A673 (cell line): Measurements from ENCODE around the gene NDUFA5. TPM values are rescaled to one million over a fixed set of nuclear protein-coding genes. Genes with fewer than 3 reads are reported as not detected.
"Not testable (repeated sequence)": the region's sequence is repeated elsewhere in the genome, so short reads cannot be mapped to it uniquely, and the experiment has no call there.

Experiments used
- BruUV-seq: library from RNA; stranded (reverse); fragments of 400-500 nt; replicated peaks from 2 replicates; lab custom pipeline; 2021; lab: Mats Ljungman, UMichigan
- CTCF ChIA-PET: fragments of 300-600 bp; sonication (Branson Sonifier 250); formaldehyde crosslinking; loops from one replicate; lab custom pipeline; 2022; ENCODE audit warnings: antibody characterized with exemption; lab: Charles Lee
- POLR2A ChIA-PET: fragments of 300-600 bp; sonication (Branson Sonifier 250); formaldehyde crosslinking; loops from one replicate; lab custom pipeline; 2022; ENCODE audit warnings: antibody characterized with exemption; ENCODE audit not compliant: low non-redundant PET; lab: Charles Lee
- DNase-seq: peaks from one replicate; pipeline ENCODE4 v3.0.0-alpha.2; 2015; ENCODE audit warnings: low spot score
- H3K27ac ChIP-seq: fragments of 200-600 bp; sonication (generic); 2 replicates; pipeline ENCODE4 v1.5.1; 2016; ENCODE audit warnings: mixed run types, low read depth, mild to moderate bottlenecking, mixed read lengths, antibody characterized with exemption, low read length; ENCODE audit not compliant: poor library complexity, severe bottlenecking
- H3K27me3 ChIP-seq: fragments of 200-600 bp; sonication (generic); replicated peaks from 2 replicates; pipeline ENCODE4 v1.6.1; 2017; ENCODE audit warnings: mixed run types, low read depth, mild to moderate bottlenecking, mixed read lengths, antibody characterized with exemption, low read length; ENCODE audit not compliant: insufficient read depth, poor library complexity
- H3K36me3 ChIP-seq: fragments of 200-600 bp; sonication (generic); 2 replicates; pipeline ENCODE4 v1.6.1; 2016; ENCODE audit warnings: mixed run types, mild to moderate bottlenecking, mixed read lengths, antibody characterized with exemption, low read length; ENCODE audit not compliant: insufficient read depth, poor library complexity, severe bottlenecking
- H3K4me1 ChIP-seq: fragments of 200-600 bp; sonication (generic); 2 replicates; pipeline ENCODE4 v1.6.1; 2017; ENCODE audit warnings: mixed run types, mild to moderate bottlenecking, mixed read lengths, antibody characterized with exemption, low read length; ENCODE audit not compliant: insufficient read depth, poor library complexity, severe bottlenecking
- H3K4me3 ChIP-seq: fragments of 200-600 bp; sonication (generic); 2 replicates; pipeline ENCODE4 v1.5.1; 2016; ENCODE audit warnings: low read depth, mixed run types, mild to moderate bottlenecking, mixed read lengths, low read length; ENCODE audit not compliant: poor library complexity, severe bottlenecking
- H3K9me3 ChIP-seq: fragments of 200-600 bp; sonication (generic); 2 replicates; pipeline ENCODE4 v1.6.1; 2016; ENCODE audit warnings: mixed run types, low read depth, mild to moderate bottlenecking, mixed read lengths, antibody characterized with exemption, low read length; ENCODE audit not compliant: poor library complexity, severe bottlenecking
- CTCF ChIP-seq: fragments of 300-800, 200-600 bp; sonication (generic); conservative IDR thresholded peaks from 2 replicates; pipeline ENCODE4 v1.5.1; 2017; ENCODE audit warnings: low read depth, mild to moderate bottlenecking, antibody characterized with exemption, low read length, moderate library complexity, mixed read lengths
- EZH2 ChIP-seq: fragments of 200-600 bp; sonication (generic); IDR thresholded peaks from 2 replicates; pipeline ENCODE4 v1.6.1; 2017; ENCODE audit warnings: borderline replicate concordance, low read depth, mild to moderate bottlenecking, mixed read lengths, antibody characterized with exemption, low read length; ENCODE audit not compliant: poor library complexity, severe bottlenecking
- intact Hi-C: fragments of 100-400 bp; cut with micrococcal nuclease; formaldehyde crosslinking; loops from one replicate; pipeline ENCODE4 v1.10.0; 2022; ENCODE audit not compliant: unreplicated experiment
- total RNA-seq: library from RNA; stranded (reverse); gene quantifications from 2 replicates; pipeline ENCODE4 v1.2.3, GENCODE V29; 2021

NDUFA5 gene
- total RNA-seq, 1 experiment from 2014 or later, result 114 TPM

GRCh38 chr7:123533553-123533917, 24.1 kb downstream of the NDUFA5 start:
- Histone ChIP-seq H3K4me1 (peaks cover 26% of the 10 kb centered on the region), H3K27me3 (peaks cover 8% of the 10 kb centered on the region), H3K36me3 (no peaks in the 10 kb centered on the region), H3K27ac (no peak overlapping the region), H3K9me3 (no peaks in the 10 kb centered on the region), H3K4me3 (peak overlapping the region; percentile 63)
- POLR2A ChIA-PET, result no interaction called here
- DNase-seq, result no peak
- intact Hi-C loops, result no loop called here
- no TSS peak for BruUV-seq
- no peak for TF ChIP-seq EZH2
- CTCF ChIA-PET, result no interaction called here

- POLR2A ChIA-PET, H3K27me3 ChIP-seq, H3K9me3 ChIP-seq, DNase-seq, H3K36me3 ChIP-seq, H3K27ac ChIP-seq, CTCF ChIA-PET, intact Hi-C loops: not testable (repeated sequence)
- Histone ChIP-seq H3K4me1 (peaks cover 20% of the 10 kb centered on the region), H3K4me3 (peak overlapping the region; percentile 30)
- TSS peak; percentile 76 for BruUV-seq
Measured at GRCh38 chr7:123532788-123533552, 24.6 kb downstream of the NDUFA5 start.

GRCh38 chr7:123532343-123532742, 25.3 kb downstream of the NDUFA5 start:
- H3K27ac ChIP-seq, CTCF ChIA-PET, H3K9me3 ChIP-seq, intact Hi-C loops, H3K36me3 ChIP-seq, POLR2A ChIA-PET, BruUV-seq, DNase-seq, H3K4me3 ChIP-seq, H3K27me3 ChIP-seq: not testable (repeated sequence)
- peaks cover 14% of the 10 kb centered on the region for H3K4me1 ChIP-seq

GRCh38 chr7:123530035-123530591, 27.5 kb downstream of the NDUFA5 start:
- H3K4me3 ChIP-seq, H3K27me3 ChIP-seq, intact Hi-C loops, H3K27ac ChIP-seq, H3K9me3 ChIP-seq, H3K36me3 ChIP-seq, CTCF ChIA-PET, H3K4me1 ChIP-seq, BruUV-seq, DNase-seq: not testable (repeated sequence)
- POLR2A ChIA-PET, result interaction anchor here (0.6 kb wide), 1 partner anchor 625 kb away, joined by 5 read pairs; no protein-coding TSS in a partner anchor

GRCh38 chr7:123528265-123528664, 29.4 kb downstream of the NDUFA5 start:
- Histone ChIP-seq H3K4me3 (no peak overlapping the region), H3K27ac (no peak overlapping the region), H3K4me1 (no peaks in the 10 kb centered on the region), H3K9me3 (no peaks in the 10 kb centered on the region), H3K27me3 (peaks cover 4% of the 10 kb centered on the region), H3K36me3 (no peaks in the 10 kb centered on the region)
- ChIA-PET POLR2A (no interaction called here), CTCF (no interaction called here)
- intact Hi-C loops, result no loop called here
- no peak for DNase-seq
- no TSS peak for BruUV-seq
- TF ChIP-seq CTCF, result no peak
- no peak for TF ChIP-seq EZH2

GRCh38 chr7:123527712-123528225, 29.8 kb downstream of the NDUFA5 start:
- H3K4me3 ChIP-seq, H3K4me1 ChIP-seq, H3K9me3 ChIP-seq, H3K27ac ChIP-seq, H3K36me3 ChIP-seq, DNase-seq, POLR2A ChIA-PET, CTCF ChIA-PET, intact Hi-C loops, H3K27me3 ChIP-seq, BruUV-seq: not testable (repeated sequence)
